GM12865 (cell line): ENCODE data around the gene BAG5.
"Not testable (repeated sequence)": the region's sequence is repeated elsewhere in the genome, so short reads cannot be mapped to it uniquely, and the experiment has no call there.

Source experiments
- DNase-seq: peaks from one replicate; pipeline ENCODE4 v3.0.0; 2010; ENCODE audit warnings: low read depth
- H3K4me3 ChIP-seq: 2 replicates; pipeline ENCODE4 v1.5.1; 2011; ENCODE audit warnings: mild to moderate bottlenecking, low read depth, low read length, control low read depth
- TF ChIP-seq, protein P1 (sequence below): IDR thresholded peaks from 2 replicates; pipeline ENCODE4 v1.5.1; 2011; ENCODE audit warnings: low read length, control low read depth, low read depth, inconsistent platforms; ENCODE audit not compliant: insufficient read depth; ENCODE audit errors: missing control alignments

BAG5 gene

GRCh38 chr14:103528587-103529382 is 33.7 kb downstream of the BAG5 start, which contains the start of gene TRMT61A:
TRMT61A (plus strand) TSS chr14:103529196; CDS start chr14:103529979, 783 bp downstream.
- H3K4me3 ChIP-seq, result peak within 1 kb of the TSS; percentile 67
- peak; percentile 87 for DNase-seq
- TF ChIP-seq, protein P1, sequence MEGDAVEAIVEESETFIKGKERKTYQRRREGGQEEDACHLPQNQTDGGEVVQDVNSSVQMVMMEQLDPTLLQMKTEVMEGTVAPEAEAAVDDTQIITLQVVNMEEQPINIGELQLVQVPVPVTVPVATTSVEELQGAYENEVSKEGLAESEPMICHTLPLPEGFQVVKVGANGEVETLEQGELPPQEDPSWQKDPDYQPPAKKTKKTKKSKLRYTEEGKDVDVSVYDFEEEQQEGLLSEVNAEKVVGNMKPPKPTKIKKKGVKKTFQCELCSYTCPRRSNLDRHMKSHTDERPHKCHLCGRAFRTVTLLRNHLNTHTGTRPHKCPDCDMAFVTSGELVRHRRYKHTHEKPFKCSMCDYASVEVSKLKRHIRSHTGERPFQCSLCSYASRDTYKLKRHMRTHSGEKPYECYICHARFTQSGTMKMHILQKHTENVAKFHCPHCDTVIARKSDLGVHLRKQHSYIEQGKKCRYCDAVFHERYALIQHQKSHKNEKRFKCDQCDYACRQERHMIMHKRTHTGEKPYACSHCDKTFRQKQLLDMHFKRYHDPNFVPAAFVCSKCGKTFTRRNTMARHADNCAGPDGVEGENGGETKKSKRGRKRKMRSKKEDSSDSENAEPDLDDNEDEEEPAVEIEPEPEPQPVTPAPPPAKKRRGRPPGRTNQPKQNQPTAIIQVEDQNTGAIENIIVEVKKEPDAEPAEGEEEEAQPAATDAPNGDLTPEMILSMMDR, result no peak

DNA sequence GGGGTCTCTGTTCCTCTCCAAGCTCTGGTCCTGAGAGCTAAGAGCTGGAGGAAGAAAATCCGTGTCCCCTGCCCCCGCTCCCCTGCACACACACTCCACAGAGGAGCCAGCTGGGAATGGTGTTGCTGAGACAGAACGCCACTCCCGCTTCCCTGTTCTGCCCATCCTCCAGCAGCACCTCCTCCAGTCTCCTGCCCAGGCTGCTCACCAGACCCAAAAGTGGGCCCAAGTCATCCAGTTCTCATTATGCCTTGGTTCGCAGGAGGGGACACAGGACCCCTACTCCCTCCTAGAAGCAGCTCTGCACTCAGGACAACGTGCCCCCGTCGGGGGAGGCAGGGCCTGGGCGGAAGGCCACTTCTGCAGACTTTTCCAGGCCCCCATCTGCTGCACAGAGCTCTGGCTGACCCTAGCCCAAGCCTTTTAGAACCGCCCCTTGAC is 34.3 kb downstream of the BAG5 start:
- TF ChIP-seq, protein P1, result no peak
- H3K4me3 ChIP-seq, result peak overlapping the region; percentile 67
- DNase-seq, result no peak

DNA sequence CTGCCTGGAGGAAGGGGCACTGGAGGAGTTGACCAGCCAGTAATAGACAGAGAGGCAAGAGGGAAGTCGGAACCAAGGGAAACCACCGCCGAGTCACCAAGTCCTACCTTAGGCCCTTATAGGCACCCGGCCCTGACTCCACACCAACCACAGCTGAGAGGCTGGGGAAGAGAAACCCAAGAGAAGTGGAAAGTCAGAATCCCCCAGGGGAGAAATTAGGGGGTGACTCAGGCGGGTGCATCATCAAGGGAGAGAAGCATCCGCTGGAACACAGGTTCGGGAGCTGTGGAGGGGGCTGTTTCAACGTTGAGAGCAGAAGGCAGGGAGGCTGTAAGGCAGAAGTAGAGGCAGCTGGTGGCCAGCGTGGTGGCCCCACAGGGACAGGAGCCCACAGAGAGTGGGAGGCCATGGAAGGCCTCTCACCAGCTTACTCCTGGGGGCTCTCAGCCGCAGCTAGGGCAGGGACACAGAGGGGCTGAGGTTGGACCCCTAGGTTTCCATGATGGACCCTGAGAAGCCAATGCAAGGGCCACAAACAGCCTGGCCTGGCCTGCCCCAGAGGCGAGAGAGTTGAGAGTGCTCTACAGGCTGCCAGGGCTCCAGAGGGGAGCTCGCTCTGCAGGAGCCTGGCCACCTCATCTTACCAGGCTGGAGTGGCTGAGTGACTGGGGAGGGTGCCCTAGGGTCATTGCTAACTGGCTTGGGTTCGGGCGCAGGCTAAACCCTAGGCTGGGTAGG is 34.9 kb downstream of the BAG5 start:
- peak; percentile 81 for DNase-seq
- TF ChIP-seq, protein P1, result no peak
- peak overlapping the region; percentile 67 for H3K4me3 ChIP-seq

GRCh38 chr14:103526914-103527248 is 35.6 kb downstream of the BAG5 start:
- no peak overlapping the region for H3K4me3 ChIP-seq
- no peak for DNase-seq

DNA sequence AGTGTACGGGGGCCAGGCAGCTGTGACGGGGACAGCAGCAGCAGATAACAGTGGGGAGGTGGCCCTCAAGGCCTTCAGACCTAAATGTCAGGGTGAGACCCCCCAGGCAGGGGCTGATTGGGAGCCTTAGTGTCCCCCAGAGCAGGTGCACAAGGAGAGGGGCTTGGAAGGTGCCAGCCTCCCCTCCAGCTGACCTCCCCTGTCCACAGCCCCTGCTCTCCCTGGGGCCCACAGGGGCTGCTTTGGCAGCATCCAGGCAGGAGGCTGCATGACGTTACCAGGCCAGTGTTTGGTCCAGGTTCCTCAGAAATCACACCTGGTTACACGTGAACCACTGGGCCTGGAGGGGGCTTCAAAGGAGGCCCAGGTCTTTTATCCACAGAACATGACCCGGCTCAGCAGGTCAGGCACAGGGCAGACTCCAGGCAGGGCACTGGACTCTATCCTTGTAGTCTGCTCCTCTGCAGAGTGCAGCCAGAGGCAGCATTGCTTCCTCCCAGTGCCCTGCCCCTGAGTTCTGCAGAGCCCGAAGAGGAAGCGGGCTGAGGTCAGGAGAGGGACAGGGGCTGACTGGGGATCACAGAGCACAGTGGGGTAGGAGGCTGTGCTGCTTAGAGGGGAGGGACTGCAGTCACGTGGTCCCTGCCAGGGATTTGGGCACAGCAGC is 36.1 kb downstream of the BAG5 start:
- no peak for DNase-seq
- no peak overlapping the region for H3K4me3 ChIP-seq
- TF ChIP-seq, protein P1, result no peak

More at GRCh38 chr14:103526914-103527248, 35.6 kb downstream of the BAG5 start:
- TF ChIP-seq, protein P1, result no peak

DNA sequence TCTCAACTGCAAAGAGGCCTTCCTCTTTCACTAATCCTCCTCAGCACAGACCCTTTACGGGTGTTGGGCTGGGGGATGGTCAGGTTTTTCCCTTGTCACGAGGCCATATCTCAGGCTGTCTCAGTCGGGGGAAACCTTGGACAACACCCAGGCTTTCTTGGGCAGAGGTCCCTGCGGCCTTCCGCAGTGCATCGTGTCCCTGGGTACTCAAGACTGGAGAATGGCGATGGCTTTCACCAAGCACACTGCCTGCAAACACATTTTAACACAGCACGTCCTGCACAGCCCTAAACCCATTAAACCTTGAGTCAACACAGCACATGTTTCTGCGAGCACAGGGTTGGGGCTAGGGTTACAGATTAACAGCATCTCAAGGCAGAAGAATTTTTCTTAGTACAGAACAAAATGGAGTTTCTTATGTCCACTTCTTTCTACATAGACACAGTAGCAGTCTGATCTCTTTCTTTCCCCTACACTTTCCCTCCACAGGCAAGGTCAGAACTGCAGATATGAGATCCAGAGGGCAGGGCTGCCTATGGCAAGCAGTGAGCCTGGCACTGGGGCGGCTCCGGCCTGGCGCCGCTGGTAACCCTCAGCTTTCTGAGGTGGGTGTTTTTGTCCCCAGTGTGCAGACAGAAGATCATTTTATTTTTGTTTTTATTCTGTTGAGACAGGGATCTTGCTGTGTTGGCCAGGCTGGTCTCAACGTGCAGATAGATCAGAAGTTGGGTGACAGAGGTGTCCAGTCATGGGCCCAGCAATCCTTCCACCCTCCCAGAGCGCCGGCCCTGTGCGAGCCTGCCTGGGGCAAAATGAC is 36.8 kb downstream of the BAG5 start:
- H3K4me3 ChIP-seq, DNase-seq: not testable (repeated sequence)
